BJ (cell line): Measurements from ENCODE around the gene TRIB2. TPM values are rescaled to one million over a fixed set of nuclear protein-coding genes. Genes with fewer than 3 reads are reported as not detected.
"Not testable (repeated sequence)": the region's sequence is repeated elsewhere in the genome, so short reads cannot be mapped to it uniquely, and the experiment has no call there.

Experiments
- CTCF ChIA-PET: fragments of 350-600 bp; formaldehyde crosslinking; extraction: SDS; loops from one replicate; lab custom pipeline; 2021; ENCODE audit warnings: antibody characterized with exemption, inconsistent platforms; lab: Yijun Ruan, JAX
- POLR2A ChIA-PET: fragments of 300-600 bp; sonication (Branson Sonifier 250); formaldehyde crosslinking; extraction: SDS; loops from one replicate; lab custom pipeline; 2021; ENCODE audit warnings: antibody characterized with exemption; lab: Charles Lee
- DNase-seq: peaks from one replicate; pipeline ENCODE4 v3.0.0-alpha.2; 2011; ENCODE audit warnings: low read depth
- H3K27me3 ChIP-seq: 2 replicates; pipeline ENCODE4 v1.6.0; 2011; ENCODE audit warnings: low read length; ENCODE audit not compliant: control insufficient read depth, insufficient read depth
- H3K36me3 ChIP-seq: 2 replicates; pipeline ENCODE4 v1.5.1; 2011; ENCODE audit warnings: low read length; ENCODE audit not compliant: control insufficient read depth, insufficient read depth
- H3K4me3 ChIP-seq: 2 replicates; pipeline ENCODE4 v1.5.1; 2011; ENCODE audit warnings: low read depth, mild to moderate bottlenecking, control low read depth, low read length
- polyA plus RNA-seq: library from polyadenylated mRNA; depleted of rRNA; stranded (reverse); fragments of >200 nt; gene quantifications from 2 replicates; pipeline ENCODE4 v1.2.3, GENCODE V29; 2011
- TF ChIP-seq, protein P1 (sequence below): IDR thresholded peaks from 2 replicates; pipeline ENCODE4 v1.5.1; 2011; ENCODE audit warnings: low read depth, mild to moderate bottlenecking, control low read depth, inconsistent platforms, low read length, moderate library complexity; ENCODE audit not compliant: insufficient read depth

TRIB2 gene
- polyA plus RNA-seq, 1 experiment: 11.0 TPM

DNA sequence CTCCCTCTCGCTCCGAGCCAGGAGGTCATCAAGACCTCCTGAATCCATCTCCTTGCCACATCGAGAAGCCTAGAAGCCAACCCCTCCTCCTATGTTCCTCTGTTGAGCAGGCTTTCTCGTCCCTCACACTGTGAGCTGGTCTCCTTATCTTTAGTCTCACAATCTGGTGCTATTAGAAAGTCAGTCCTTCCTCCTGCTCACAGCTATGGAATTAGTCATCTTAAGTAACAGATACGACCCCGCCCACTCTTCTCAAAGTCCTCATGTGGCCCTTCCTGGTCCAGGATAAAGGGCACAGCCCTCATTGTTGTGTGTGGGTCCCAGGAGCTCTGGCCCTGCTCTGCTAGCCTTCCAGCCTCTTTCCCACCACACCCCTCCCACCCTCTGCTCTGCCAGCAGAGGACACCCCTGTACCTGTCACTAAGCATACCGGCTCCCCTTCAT is 41.4 kb upstream of the TRIB2 start:
- CTCF ChIA-PET: interaction anchor here (0.8 to 1.2 kb wide), 2 partner anchors 16 to 845 kb away, joined by 3 read pairs; no protein-coding TSS in a partner anchor
- Histone ChIP-seq H3K27me3 (peaks cover 2% of the 10 kb centered on the region; the same call in 1 of the 2 replicates), H3K4me3 (no peak overlapping the region), H3K36me3 (no peaks in the 10 kb centered on the region)
- TF ChIP-seq, protein P1, sequence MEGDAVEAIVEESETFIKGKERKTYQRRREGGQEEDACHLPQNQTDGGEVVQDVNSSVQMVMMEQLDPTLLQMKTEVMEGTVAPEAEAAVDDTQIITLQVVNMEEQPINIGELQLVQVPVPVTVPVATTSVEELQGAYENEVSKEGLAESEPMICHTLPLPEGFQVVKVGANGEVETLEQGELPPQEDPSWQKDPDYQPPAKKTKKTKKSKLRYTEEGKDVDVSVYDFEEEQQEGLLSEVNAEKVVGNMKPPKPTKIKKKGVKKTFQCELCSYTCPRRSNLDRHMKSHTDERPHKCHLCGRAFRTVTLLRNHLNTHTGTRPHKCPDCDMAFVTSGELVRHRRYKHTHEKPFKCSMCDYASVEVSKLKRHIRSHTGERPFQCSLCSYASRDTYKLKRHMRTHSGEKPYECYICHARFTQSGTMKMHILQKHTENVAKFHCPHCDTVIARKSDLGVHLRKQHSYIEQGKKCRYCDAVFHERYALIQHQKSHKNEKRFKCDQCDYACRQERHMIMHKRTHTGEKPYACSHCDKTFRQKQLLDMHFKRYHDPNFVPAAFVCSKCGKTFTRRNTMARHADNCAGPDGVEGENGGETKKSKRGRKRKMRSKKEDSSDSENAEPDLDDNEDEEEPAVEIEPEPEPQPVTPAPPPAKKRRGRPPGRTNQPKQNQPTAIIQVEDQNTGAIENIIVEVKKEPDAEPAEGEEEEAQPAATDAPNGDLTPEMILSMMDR: no peak
- POLR2A ChIA-PET: no interaction called here
- no peak for DNase-seq

DNA sequence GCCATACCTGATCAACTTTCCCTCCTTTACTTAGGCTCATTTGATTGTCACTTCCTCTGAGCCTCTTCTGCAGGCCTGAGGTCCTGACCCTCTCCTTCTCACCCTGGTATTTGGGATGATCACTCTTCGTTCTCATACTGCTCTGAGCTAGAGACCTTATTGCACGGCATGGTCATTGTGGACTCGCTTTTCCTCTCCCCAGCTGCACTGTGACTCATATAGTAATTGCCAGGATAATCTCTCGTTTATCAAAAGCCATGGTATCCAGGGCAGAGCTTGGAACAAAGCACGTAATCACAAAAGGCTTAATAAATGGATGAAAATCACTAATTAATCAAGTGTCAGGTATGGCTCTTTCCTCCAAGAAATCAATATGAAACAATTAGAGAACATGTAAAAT is 40.9 kb upstream of the TRIB2 start:
- no peak overlapping the region for H3K4me3 ChIP-seq
- CTCF ChIA-PET: interaction anchor here (1.2 kb wide), 1 partner anchor 16 kb away, joined by 3 read pairs; no protein-coding TSS in a partner anchor
- POLR2A ChIA-PET: no interaction called here
- no peaks in the 10 kb centered on the region for H3K36me3 ChIP-seq
- TF ChIP-seq, protein P1: no peak
- H3K27me3 ChIP-seq: peaks cover 2% of the 10 kb centered on the region; the same call in 1 of the 2 replicates
- no peak for DNase-seq

DNA sequence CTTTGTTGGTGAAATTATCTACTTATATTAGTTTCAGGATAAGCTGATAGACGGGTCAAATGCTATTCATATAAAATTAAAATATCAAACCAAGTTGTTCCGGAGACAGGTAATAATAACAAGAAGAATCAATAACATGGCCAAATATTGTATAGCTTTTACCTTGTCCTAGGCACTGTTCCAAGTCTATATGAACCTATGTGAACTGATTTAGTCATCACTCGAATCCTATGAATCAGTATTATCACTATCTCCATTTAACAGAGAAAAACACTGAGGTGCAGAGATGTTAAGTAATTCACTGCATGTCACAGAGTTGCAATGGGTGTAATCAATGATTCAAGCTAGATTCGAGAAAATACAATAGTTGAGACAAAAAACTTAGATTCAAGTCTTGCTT is 40.0 kb upstream of the TRIB2 start:
- Histone ChIP-seq H3K36me3 (no peaks in the 10 kb centered on the region), H3K4me3 (no peak overlapping the region), H3K27me3 (peaks cover 2% of the 10 kb centered on the region; the same call in 1 of the 2 replicates)
- POLR2A ChIA-PET: no interaction called here
- no peak for DNase-seq
- CTCF ChIA-PET: no interaction called here
- TF ChIP-seq, protein P1: no peak

DNA sequence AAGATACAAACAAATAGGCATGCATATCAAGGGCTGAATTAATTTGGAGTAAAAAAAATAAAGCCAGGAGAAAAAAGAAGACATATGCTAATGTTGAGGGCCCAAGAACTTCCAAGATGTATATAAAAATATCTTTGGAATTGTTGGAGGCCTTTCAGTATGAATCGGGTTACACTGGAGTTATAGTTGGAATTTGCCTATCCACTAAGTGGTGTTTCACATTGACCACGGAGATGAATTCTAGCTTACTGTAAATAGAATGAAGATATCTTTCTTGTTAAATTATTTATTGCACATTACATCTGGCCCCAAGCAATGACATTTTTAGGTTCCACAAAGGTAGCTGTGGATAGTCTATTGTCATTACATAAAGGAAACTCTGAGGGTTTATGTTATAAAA is 38.5 kb upstream of the TRIB2 start:
- no peak overlapping the region for H3K4me3 ChIP-seq
- no peak for DNase-seq
- ChIA-PET POLR2A (interaction anchor here (0.6 kb wide), 1 partner anchor 968 kb away, joined by 3 read pairs; no protein-coding TSS in a partner anchor), CTCF (interaction anchor here (0.6 kb wide), 1 partner anchor 930 kb away, joined by 3 read pairs; no protein-coding TSS in a partner anchor)
- H3K27me3 ChIP-seq: peaks cover 3% of the 10 kb centered on the region
- TF ChIP-seq, protein P1: no peak
- no peaks in the 10 kb centered on the region for H3K36me3 ChIP-seq

DNA sequence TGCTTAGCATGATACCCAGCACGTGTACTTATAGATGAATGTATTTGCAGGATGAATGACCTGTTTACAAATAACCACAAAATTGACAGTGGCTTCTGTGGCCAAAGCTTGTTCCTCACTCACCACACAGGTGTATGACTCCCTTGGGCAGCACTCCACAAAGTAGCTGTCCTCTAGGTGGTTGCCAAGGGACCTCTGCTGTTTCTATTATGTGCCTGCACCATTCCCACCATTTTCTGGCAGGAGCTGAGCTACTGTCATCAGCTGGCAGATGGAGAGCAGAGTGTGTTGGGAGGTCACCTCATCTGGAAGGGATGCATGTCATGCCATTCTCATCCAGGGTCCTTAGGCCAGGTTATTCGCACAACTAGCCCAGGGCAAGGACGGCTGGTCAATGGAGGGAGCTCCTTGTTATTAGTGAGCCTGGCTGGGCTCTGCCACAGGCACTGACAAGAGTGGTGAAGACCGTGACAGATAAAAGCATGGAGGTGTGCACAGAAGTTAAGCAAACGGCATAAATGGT is 37.1 kb upstream of the TRIB2 start:
- peaks cover 3% of the 10 kb centered on the region for H3K27me3 ChIP-seq
- no peak overlapping the region for H3K4me3 ChIP-seq
- ChIA-PET POLR2A (no interaction called here), CTCF (no interaction called here)
- TF ChIP-seq, protein P1: no peak
- DNase-seq: no peak
- H3K36me3 ChIP-seq: no peaks in the 10 kb centered on the region

DNA sequence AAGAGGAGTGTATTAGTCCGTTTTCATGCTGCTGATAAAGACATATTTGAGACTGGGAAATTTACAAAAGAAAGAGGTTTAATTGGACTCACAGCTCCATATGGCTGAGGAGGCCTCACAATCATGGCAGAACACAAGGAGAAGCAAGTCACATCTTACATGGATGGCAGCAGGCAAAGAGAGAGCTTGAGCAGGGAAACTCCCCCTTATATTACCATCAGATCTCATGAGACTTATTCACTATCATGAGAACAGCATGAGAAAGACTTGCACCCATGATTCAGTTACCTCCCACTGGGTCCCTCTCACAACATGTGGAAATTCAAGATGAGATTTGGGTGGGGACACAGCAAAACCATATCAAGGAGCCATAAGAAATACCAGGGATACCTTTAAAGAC is 36.6 kb upstream of the TRIB2 start:
- CTCF ChIA-PET, H3K36me3 ChIP-seq: not testable (repeated sequence)

More for the DNA sequence above, 36.6 kb upstream of the TRIB2 start:
- H3K4me3 ChIP-seq, DNase-seq, H3K27me3 ChIP-seq, POLR2A ChIA-PET: not testable (repeated sequence)
